CD4-positive, alpha-beta T cell (primary cell): ENCODE data around the gene SNX12. TPM values are rescaled to one million over a fixed set of nuclear protein-coding genes. Genes with fewer than 3 reads are reported as not detected.

Experiments used
- ATAC-seq: fragments of 200-7000 bp; cut with Tn5 transposase; one replicate; pipeline ENCODE4 v1.10.0; 2022; ENCODE audit warnings: mild to moderate bottlenecking; ENCODE audit not compliant: poor library complexity
- CTCF ChIA-PET: fragments of 350-600 bp; sonication (Branson Sonifier 250); formaldehyde crosslinking; loops from one replicate; lab custom pipeline; 2021; ENCODE audit warnings: antibody characterized with exemption, inconsistent platforms; lab: Charles Lee
- POLR2A ChIA-PET: fragments of 350-600 bp; sonication (Branson Sonifier 250); formaldehyde crosslinking; loops from one replicate; lab custom pipeline; 2021; ENCODE audit warnings: antibody characterized with exemption, inconsistent platforms; lab: Charles Lee
- DNase-seq, 14 experiments: peaks; one replicate each; pipeline ENCODE4 v3.0.0-alpha.2; 2013 to 2020; ENCODE audit warnings: mixed read lengths in 2 of 14
- H3K27ac ChIP-seq, 2 donors: one replicate each; pipeline versions ENCODE4 v1.5.1 to v1.7.0; 2013; ENCODE audit warnings: low read length in 2 of 2, low read depth in 1 of 2, mild to moderate bottlenecking in 1 of 2
- H3K27me3 ChIP-seq, 2 experiments: 1 replicate in 1 of 2; 2 replicates in 1 of 2; pipeline versions ENCODE4 v1.6.1 to v1.7.0; 2013; ENCODE audit warnings: low read length in 2 of 2, control low read depth in 1 of 2, mild to moderate bottlenecking in 1 of 2, moderate library complexity in 1 of 2; ENCODE audit not compliant: insufficient read depth in 2 of 2, control insufficient read depth in 1 of 2
- H3K36me3 ChIP-seq: one replicate; pipeline ENCODE4 v1.6.1; 2013; ENCODE audit warnings: low read length, control low read depth; ENCODE audit not compliant: insufficient read depth
- H3K4me1 ChIP-seq: one replicate; pipeline ENCODE4 v1.6.1; 2013; ENCODE audit warnings: low read length, control low read depth; ENCODE audit not compliant: insufficient read depth
- H3K4me3 ChIP-seq: one replicate; pipeline ENCODE4 v1.5.1; 2013; ENCODE audit warnings: mild to moderate bottlenecking, low read length, moderate library complexity
- H3K9me3 ChIP-seq, 2 experiments: 1 replicate in 1 of 2; 2 replicates in 1 of 2; pipeline versions ENCODE4 v1.6.1 to v1.7.0; 2013; ENCODE audit warnings: low read length in 2 of 2, mild to moderate bottlenecking in 2 of 2, control low read depth in 1 of 2, moderate library complexity in 1 of 2; ENCODE audit not compliant: control insufficient read depth in 1 of 2, insufficient read depth in 1 of 2
- H3K27ac Mint-ChIP-seq: one replicate; pipeline ENCODE4 v1.8.0; 2020; ENCODE audit warnings: mixed read lengths
- H3K27me3 Mint-ChIP-seq: one replicate; pipeline ENCODE4 v1.8.0; 2021; ENCODE audit warnings: mixed read lengths
- H3K36me3 Mint-ChIP-seq: one replicate; pipeline ENCODE4 v1.8.0; 2021; ENCODE audit warnings: low read depth, mixed read lengths
- H3K4me1 Mint-ChIP-seq: one replicate; pipeline ENCODE4 v1.8.0; 2021; ENCODE audit warnings: low read depth, mixed read lengths
- H3K4me3 Mint-ChIP-seq: one replicate; pipeline ENCODE4 v1.8.0; 2020; ENCODE audit warnings: mild to moderate bottlenecking, mixed read lengths
- H3K9me3 Mint-ChIP-seq: one replicate; pipeline ENCODE4 v1.8.0; 2020; ENCODE audit warnings: mixed read lengths
- intact Hi-C, 2 experiments: fragments of 100-400 bp; cut with DNase I in 1 of 2; cut with micrococcal nuclease in 1 of 2; formaldehyde crosslinking; loops; one replicate each; pipeline versions ENCODE4 v1.15.1 to v1.9.0; 2023 to 2025; cut with DNase I, micrococcal nuclease
- total RNA-seq, 174 experiments: library from RNA in 2 of 174; stranded (reverse) in 2 of 174; gene quantifications; one replicate each; pipeline ENCODE4 v1.2.3 and lab custom pipeline; 2021 to 2026
- TF ChIP-seq, protein P1 (sequence below): fragments of 200-600 bp; IDR thresholded peaks from one replicate; pipeline ENCODE4 v1.8.0; 2022; ENCODE audit warnings: antibody characterized with exemption, mild to moderate bottlenecking

SNX12 gene
- total RNA-seq, 2 experiments from 2014 or later: 20.5 to 22.4 TPM

DNA sequence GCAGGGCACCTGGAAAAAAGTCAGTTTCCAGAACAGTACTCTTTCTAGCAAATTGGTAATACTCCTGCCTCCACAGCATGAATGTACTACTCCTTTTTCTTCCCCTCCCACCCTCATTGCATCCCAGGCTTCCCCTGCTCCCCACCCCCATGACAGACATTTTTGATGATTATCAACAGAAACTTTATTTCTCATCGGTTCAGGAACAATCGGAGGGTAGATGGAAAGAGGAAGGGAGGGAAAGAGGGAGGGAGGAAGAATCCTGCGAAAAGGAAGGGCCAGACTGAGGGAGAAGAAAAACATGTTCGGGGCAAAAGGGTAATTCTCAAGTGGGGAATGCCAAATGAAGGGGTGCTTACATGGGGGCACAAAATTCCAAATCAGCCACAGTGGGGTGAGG, 39.1 kb upstream of the SNX12 start:
- no peak for DNase-seq

GRCh38 chrX:71106427-71106826, 38.3 kb upstream of the SNX12 start, which contains the start of gene CXorf65:
Gene CXorf65, minus strand, starts transcription at chrX:71106740. Its CDS starts 184 bp downstream, at chrX:71106556.
- H3K4me3 ChIP-seq: peak within 1 kb of the TSS; percentile 93
- H3K27ac ChIP-seq: peak within 1 kb of the TSS; percentile 55 to 96
- ATAC-seq (no peak), DNase-seq (peak in 4 of 14 experiments; percentile 16 to 54 (median 46))
- intact Hi-C loops: no loop called here
- peak within 1 kb of the TSS; percentile 99 for H3K27ac Mint-ChIP-seq
- no peaks in the 10 kb centered on the region for H3K9me3 Mint-ChIP-seq
- H3K27me3 Mint-ChIP-seq: no peaks in the 10 kb centered on the region
- peak within 1 kb of the TSS; percentile 98 for H3K4me3 Mint-ChIP-seq
- no peaks in the 10 kb centered on the region for H3K9me3 ChIP-seq
- peaks cover 58% of the 10 kb centered on the region for H3K36me3 Mint-ChIP-seq
- H3K36me3 ChIP-seq: peaks cover 37% of the 10 kb centered on the region
- TF ChIP-seq, protein P1, sequence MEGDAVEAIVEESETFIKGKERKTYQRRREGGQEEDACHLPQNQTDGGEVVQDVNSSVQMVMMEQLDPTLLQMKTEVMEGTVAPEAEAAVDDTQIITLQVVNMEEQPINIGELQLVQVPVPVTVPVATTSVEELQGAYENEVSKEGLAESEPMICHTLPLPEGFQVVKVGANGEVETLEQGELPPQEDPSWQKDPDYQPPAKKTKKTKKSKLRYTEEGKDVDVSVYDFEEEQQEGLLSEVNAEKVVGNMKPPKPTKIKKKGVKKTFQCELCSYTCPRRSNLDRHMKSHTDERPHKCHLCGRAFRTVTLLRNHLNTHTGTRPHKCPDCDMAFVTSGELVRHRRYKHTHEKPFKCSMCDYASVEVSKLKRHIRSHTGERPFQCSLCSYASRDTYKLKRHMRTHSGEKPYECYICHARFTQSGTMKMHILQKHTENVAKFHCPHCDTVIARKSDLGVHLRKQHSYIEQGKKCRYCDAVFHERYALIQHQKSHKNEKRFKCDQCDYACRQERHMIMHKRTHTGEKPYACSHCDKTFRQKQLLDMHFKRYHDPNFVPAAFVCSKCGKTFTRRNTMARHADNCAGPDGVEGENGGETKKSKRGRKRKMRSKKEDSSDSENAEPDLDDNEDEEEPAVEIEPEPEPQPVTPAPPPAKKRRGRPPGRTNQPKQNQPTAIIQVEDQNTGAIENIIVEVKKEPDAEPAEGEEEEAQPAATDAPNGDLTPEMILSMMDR: no peak
- peaks cover 72% of the 10 kb centered on the region for H3K4me1 Mint-ChIP-seq
- CTCF ChIA-PET: interaction anchor here (0.6 kb wide), 1 partner anchor 189 kb away, joined by 3 read pairs; no protein-coding TSS in a partner anchor
- H3K4me1 ChIP-seq: peaks cover 76% of the 10 kb centered on the region
- POLR2A ChIA-PET: interaction anchor here (1.3 to 3.2 kb wide), 3 partner anchors 12 to 76 kb away, joined by 3 to 40 read pairs (median 7); partner anchors contain the start of gene MED12
- H3K27me3 ChIP-seq: no peaks in the 10 kb centered on the region

More for the DNA sequence above, 39.1 kb upstream of the SNX12 start:
- TF ChIP-seq, protein P1: no peak
- peaks cover 72% of the 10 kb centered on the region for H3K4me1 Mint-ChIP-seq
- H3K9me3 ChIP-seq: no peaks in the 10 kb centered on the region
- H3K4me1 ChIP-seq: peaks cover 75% of the 10 kb centered on the region
- no peaks in the 10 kb centered on the region for H3K27me3 ChIP-seq
- peak overlapping the region; percentile 52 to 96 for H3K27ac ChIP-seq
- H3K27me3 Mint-ChIP-seq: no peaks in the 10 kb centered on the region
- intact Hi-C loops: no loop called here
- H3K36me3 ChIP-seq: peaks cover 37% of the 10 kb centered on the region
- H3K9me3 Mint-ChIP-seq: no peaks in the 10 kb centered on the region
- peak overlapping the region; percentile 98 for H3K4me3 Mint-ChIP-seq
- H3K4me3 ChIP-seq: peak overlapping the region; percentile 93
- ATAC-seq: no peak
- H3K27ac Mint-ChIP-seq: peak overlapping the region; percentile 99
- H3K36me3 Mint-ChIP-seq: peaks cover 66% of the 10 kb centered on the region
- POLR2A ChIA-PET: no interaction called here
- CTCF ChIA-PET: no interaction called here

DNA sequence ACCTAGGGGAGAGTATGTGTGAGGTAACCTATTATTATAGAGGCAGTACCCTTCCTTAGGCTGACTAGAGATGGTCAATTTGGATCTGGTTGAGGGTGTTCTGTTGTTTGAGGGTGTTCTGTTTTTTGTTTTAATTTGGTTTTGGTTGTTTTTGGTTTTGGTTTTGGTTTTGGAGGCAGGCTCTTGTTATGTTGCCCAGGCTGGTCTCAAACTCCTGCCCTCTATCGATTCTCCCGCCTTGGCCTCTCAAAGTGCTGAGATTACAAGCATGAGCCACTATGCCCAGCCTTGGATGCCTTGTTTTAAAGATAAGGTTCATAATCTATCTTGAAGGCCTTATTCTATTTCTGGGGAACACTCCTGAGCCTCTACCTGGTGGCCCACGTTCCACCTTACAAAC, 37.5 kb upstream of the SNX12 start:
- Mint-ChIP-seq H3K9me3 (no peaks in the 10 kb centered on the region), H3K27me3 (no peaks in the 10 kb centered on the region), H3K4me1 (peaks cover 77% of the 10 kb centered on the region), H3K27ac (peak overlapping the region; percentile 99), H3K4me3 (peak overlapping the region; percentile 85), H3K36me3 (peaks cover 50% of the 10 kb centered on the region)
- intact Hi-C loops: no loop called here
- Histone ChIP-seq H3K9me3 (no peaks in the 10 kb centered on the region), H3K27ac (peak overlapping the region; percentile 55 to 59), H3K4me1 (peaks cover 84% of the 10 kb centered on the region), H3K4me3 (no peak overlapping the region), H3K36me3 (peaks cover 37% of the 10 kb centered on the region), H3K27me3 (no peaks in the 10 kb centered on the region)
- ChIA-PET CTCF (interaction anchor here (0.6 to 1.0 kb wide), 2 partner anchors 15 to 190 kb away, joined by 3 read pairs; no protein-coding TSS in a partner anchor), POLR2A (interaction anchor here (0.6 to 3.2 kb wide), 5 partner anchors 10 to 597 kb away, joined by 3 to 40 read pairs (median 3); partner anchors contain the start of genes FOXO4 and MED12)
- DNase-seq: peak in 2 of 14 experiments; percentile 33 to 53
- TF ChIP-seq, protein P1: no peak
- ATAC-seq: no peak
